HK-2 (cell line): ENCODE measurements around the gene CHN2.

Experiments
- DNase-seq: peaks from one replicate; pipeline ENCODE4 v3.0.0-alpha.2; 2018; ENCODE audit not compliant: unreplicated experiment

CHN2 gene

GRCh38 chr7:29284696-29285443, 90.3 kb downstream of the CHN2 start:
- no peak for DNase-seq

GRCh38 chr7:29285444-29285793, 90.8 kb downstream of the CHN2 start:
- peak; percentile 48 for DNase-seq

- DNase-seq = no peak
Measured at GRCh38 chr7:29285861-29286260, 91.3 kb downstream of the CHN2 start.

GRCh38 chr7:29287366-29287765, 92.8 kb downstream of the CHN2 start:
- DNase-seq = no peak

- DNase-seq = no peak
Measured at GRCh38 chr7:29288181-29289091, 93.9 kb downstream of the CHN2 start.

GRCh38 chr7:29289156-29290021, 94.8 kb downstream of the CHN2 start:
- DNase-seq = no peak

- DNase-seq = no peak
Measured at GRCh38 chr7:29290829-29291228, 96.3 kb downstream of the CHN2 start.

GRCh38 chr7:29291723-29292618, 97.4 kb downstream of the CHN2 start:
- DNase-seq = no peak

GRCh38 chr7:29292886-29293658, 98.5 kb downstream of the CHN2 start:
- DNase-seq = no peak

GRCh38 chr7:29296421-29296820, 101.8 kb downstream of the CHN2 start:
- no peak for DNase-seq

- no peak for DNase-seq
Measured at GRCh38 chr7:29297194-29297890, 102.8 kb downstream of the CHN2 start.

GRCh38 chr7:29299086-29299485, 104.5 kb downstream of the CHN2 start:
- DNase-seq = no peak

- no peak for DNase-seq
Measured at GRCh38 chr7:29300026-29300480, 105.5 kb downstream of the CHN2 start.

- no peak for DNase-seq
Measured at GRCh38 chr7:29300649-29301048, 106.1 kb downstream of the CHN2 start.

GRCh38 chr7:29302666-29303395, 108.3 kb downstream of the CHN2 start:
- no peak for DNase-seq

GRCh38 chr7:29304756-29305155, 110.2 kb downstream of the CHN2 start:
- DNase-seq = no peak

GRCh38 chr7:29306319-29306991, 111.9 kb downstream of the CHN2 start:
- no peak for DNase-seq

- DNase-seq = no peak
Measured at GRCh38 chr7:29308424-29308823, 113.8 kb downstream of the CHN2 start.
